Naive B cell (primary cell): ENCODE results near the gene SOCS4. TPM values are rescaled to one million over a fixed set of nuclear protein-coding genes. Genes with fewer than 3 reads are reported as not detected.
"Not testable (repeated sequence)": the region's sequence is repeated elsewhere in the genome, so short reads cannot be mapped to it uniquely, and the experiment has no call there.

Experiments used
- ATAC-seq, 2 donors: fragments of 150-1000 bp; cut with Tn5 transposase; 2 replicates each; pipeline ENCODE4 v1.10.0; 2021; ENCODE audit warnings: low read depth in 2 of 2, mild to moderate bottlenecking in 2 of 2, moderate library complexity in 2 of 2
- DNase-seq: peaks from one replicate; pipeline ENCODE4 v3.0.0; 2022
- H3K27ac Mint-ChIP-seq, 6 donors: one replicate each; pipeline ENCODE4 v1.8.0; 2020 to 2022; ENCODE audit warnings: mild to moderate bottlenecking in 6 of 6, mixed read lengths in 6 of 6, moderate library complexity in 5 of 6, inconsistent platforms in 2 of 6
- H3K27me3 Mint-ChIP-seq, 3 donors: one replicate each; pipeline ENCODE4 v1.8.0; 2021 to 2022; ENCODE audit warnings: mixed read lengths in 3 of 3, mild to moderate bottlenecking in 1 of 3
- H3K36me3 Mint-ChIP-seq, 2 donors: one replicate each; pipeline ENCODE4 v1.8.0; 2020 to 2022; ENCODE audit warnings: mixed read lengths in 2 of 2, inconsistent platforms in 1 of 2, mild to moderate bottlenecking in 1 of 2
- H3K4me1 Mint-ChIP-seq, 3 donors: one replicate each; pipeline ENCODE4 v1.8.0; 2020 to 2022; ENCODE audit warnings: mixed read lengths in 3 of 3, inconsistent platforms in 1 of 3, mild to moderate bottlenecking in 1 of 3, moderate library complexity in 1 of 3
- H3K4me3 Mint-ChIP-seq, 8 donors: one replicate each; pipeline ENCODE4 v1.8.0; 2020 to 2022; ENCODE audit warnings: mild to moderate bottlenecking in 8 of 8, mixed read lengths in 8 of 8, moderate library complexity in 8 of 8, inconsistent platforms in 2 of 8
- H3K9me3 Mint-ChIP-seq, 7 donors: one replicate each; pipeline ENCODE4 v1.8.0; 2020 to 2022; ENCODE audit warnings: mixed read lengths in 7 of 7, mild to moderate bottlenecking in 5 of 7, inconsistent platforms in 2 of 7, moderate library complexity in 1 of 7
- polyA plus RNA-seq, 6 donors: library from polyadenylated mRNA; unstranded; fragments of 300-500 nt; fragmentation: Illumina TruSeq; gene quantifications; one replicate each; pipeline ENCODE4 v1.2.3, GENCODE V29; 2021; ENCODE audit warnings: low read depth in 6 of 6

Gene SOCS4
- polyA plus RNA-seq, 6 donors from 2014 or later: 1.1 to 7.0 (median 2.4) TPM

DNA sequence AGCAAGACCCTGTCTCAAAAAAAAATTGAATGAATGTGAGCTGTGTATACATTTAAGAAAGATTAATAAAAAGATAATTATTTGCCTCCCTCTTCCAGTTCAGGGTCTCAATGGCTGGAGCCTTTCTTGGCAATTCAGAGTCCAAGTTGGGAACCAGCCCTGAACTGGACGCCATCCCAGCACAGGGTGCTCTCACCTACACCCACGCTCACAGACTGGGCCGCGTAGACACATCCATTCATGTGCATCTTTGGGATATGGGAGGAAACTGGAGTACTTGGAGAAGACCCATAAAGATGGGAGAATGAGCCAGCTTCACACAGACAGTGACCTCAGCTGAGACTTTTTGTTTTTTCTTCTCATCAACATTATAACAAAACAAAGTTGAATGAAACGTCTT, 30.9 kb downstream of the SOCS4 start:
- no peak for DNase-seq
- Mint-ChIP-seq H3K27me3 (no peaks in the 10 kb centered on the region), H3K4me3 (no peak overlapping the region), H3K9me3 (no peaks in the 10 kb centered on the region), H3K4me1 (peaks cover 27 to 63% (median 28%) of the 10 kb centered on the region in 3 donors), H3K36me3 (peaks cover 3 to 7% of the 10 kb centered on the region in 2 donors), H3K27ac (peak overlapping the region in 1 of 6 donors; percentile 47)
- ATAC-seq: no peak

DNA sequence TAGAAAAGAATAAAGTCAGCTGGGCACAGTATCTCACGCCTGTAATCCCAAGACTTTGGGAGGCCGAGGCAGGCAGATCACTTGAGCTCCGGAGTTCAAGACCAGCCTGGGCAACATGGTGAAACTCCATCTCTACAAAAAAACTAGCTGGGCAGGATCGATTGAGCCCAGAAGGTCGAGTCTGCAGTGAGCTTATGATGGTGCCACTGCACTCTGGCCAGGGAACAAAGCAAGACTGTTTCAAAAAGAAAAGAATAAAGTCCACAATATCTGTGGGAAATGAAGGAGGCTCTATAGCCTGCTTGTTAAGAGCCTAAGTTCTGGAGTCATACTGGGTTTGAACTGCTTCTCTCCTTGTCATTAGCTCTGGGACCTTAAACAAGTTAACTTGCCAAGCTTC, 32.3 kb downstream of the SOCS4 start:
- no peak for ATAC-seq
- Mint-ChIP-seq H3K9me3 (no peaks in the 10 kb centered on the region), H3K27ac (peak overlapping the region in 3 of 6 donors; percentile 24 to 82 (median 59)), H3K27me3 (no peaks in the 10 kb centered on the region), H3K36me3 (peaks cover 9 to 13% of the 10 kb centered on the region in 2 donors), H3K4me3 (peak overlapping the region in 1 of 8 donors; percentile 41), H3K4me1 (peaks cover 19 to 57% (median 20%) of the 10 kb centered on the region in 3 donors)
- DNase-seq: no peak

DNA sequence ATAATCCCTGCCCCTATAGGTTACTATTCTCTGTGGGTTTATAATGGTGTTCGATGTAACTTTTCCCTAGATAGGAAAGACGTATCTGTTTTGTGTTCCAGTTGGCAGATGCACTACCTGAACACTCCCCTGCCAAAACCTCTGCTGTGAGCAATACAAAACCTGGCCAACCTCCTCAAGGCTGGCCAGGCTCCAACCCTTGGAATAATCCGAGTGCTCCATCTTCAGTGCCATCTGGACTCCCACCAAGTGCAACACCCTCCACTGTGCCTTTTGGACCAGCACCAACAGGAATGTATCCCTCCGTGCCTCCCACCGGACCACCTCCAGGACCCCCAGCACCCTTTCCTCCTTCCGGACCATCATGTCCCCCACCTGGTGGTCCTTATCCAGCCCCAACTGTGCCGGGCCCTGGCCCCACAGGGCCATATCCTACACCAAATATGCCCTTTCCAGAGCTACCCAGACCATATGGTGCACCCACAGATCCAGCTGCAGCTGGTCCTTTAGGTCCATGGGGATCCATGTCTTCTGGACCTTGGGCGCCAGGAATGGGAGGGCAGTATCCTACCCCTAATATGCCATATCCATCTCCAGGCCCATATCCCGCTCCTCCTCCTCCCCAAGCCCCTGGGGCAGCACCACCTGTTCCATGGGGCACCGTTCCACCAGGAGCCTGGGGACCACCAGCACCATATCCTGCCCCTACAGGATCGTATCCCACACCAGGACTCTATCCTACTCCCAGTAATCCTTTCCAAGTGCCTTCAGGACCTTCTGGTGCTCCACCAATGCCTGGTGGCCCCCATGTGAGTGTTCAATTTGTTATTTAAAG, 35.7 kb downstream of the SOCS4 start:
- no peaks in the 10 kb centered on the region for H3K27me3 Mint-ChIP-seq

DNA sequence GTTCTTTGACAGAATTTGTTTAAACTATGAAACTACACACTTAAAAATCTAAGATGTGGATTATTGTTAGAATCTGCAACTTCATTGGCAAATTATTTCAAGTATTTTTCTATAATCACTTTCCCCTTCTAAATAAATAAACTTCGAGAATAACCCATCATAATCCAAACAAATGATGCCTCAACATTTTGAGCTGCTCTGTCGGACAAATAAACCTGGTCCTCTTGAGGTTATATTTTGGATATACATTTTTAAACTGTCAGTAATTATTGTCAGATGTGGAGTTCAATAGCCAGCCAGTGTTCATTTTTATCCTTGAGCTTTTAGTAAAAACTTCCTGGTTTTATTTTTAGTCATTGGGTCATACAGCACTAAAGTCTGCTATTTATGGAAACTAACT, 37.9 kb downstream of the SOCS4 start:
- H3K9me3 Mint-ChIP-seq, DNase-seq, H3K4me3 Mint-ChIP-seq, H3K27me3 Mint-ChIP-seq, ATAC-seq: not testable (repeated sequence)
- Mint-ChIP-seq H3K36me3 (peaks cover 14 to 15% of the 10 kb centered on the region in 2 donors), H3K27ac (peak overlapping the region in 3 of 6 donors; percentile 33 to 80 (median 56)), H3K4me1 (peaks cover 14 to 46% (median 24%) of the 10 kb centered on the region in 3 donors)

More for the DNA sequence above, 35.7 kb downstream of the SOCS4 start:
- no peaks in the 10 kb centered on the region for H3K9me3 Mint-ChIP-seq
- DNase-seq: no peak
- H3K36me3 Mint-ChIP-seq: peaks cover 14 to 15% of the 10 kb centered on the region in 2 donors
- peak overlapping the region in 3 of 6 donors; percentile 34 to 88 (median 81) for H3K27ac Mint-ChIP-seq
- peaks cover 19 to 57% (median 29%) of the 10 kb centered on the region in 3 donors for H3K4me1 Mint-ChIP-seq
- no peak for ATAC-seq
- H3K4me3 Mint-ChIP-seq: no peak overlapping the region

DNA sequence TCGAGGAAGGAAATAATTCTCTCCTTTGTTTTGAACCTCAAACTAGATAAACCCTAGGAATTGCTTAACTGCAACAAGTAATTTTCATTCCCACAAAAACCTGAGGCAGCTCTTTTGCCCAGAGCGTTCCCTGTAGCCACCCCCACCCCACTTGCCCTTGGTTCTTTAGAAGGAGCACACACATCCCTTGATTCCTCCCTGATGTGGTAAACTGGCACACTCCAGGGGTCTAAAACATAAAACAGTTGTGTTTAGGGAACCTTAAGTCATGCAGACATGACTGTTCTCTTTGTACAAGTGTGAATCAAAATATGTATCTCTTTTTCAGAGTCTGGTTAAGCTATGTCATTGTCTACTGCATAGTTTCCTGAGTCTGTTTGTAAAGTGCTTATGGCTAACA, 38.4 kb downstream of the SOCS4 start:
- Mint-ChIP-seq H3K9me3 (no peaks in the 10 kb centered on the region), H3K36me3 (peaks cover 14 to 15% of the 10 kb centered on the region in 2 donors), H3K27ac (peak overlapping the region in 3 of 6 donors; percentile 24 to 80 (median 74)), H3K4me1 (peaks cover 14 to 46% (median 23%) of the 10 kb centered on the region in 3 donors), H3K4me3 (peak overlapping the region in 1 of 8 donors; percentile 42), H3K27me3 (no peaks in the 10 kb centered on the region)
- peak in 1 of 2 donors; percentile 35 for ATAC-seq
- no peak for DNase-seq

DNA sequence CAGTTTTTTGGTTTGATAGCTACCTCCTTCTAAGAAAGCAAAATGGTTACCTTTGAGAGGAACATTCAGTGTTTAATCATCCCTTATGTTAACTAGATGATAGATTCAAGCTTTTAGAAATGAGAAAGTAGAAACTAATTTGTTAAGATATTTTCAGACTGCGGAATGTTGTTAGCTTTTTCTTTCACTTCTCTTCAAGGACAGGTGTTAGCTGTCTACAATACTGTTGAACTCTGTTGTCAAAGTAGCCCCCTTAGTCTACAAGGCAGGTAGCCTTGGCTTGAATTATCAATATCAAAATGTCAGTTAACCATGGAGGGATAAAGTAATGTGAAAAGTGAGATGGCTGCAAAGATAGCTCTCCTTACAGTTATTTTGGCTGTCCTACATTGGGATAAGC, 39.2 kb downstream of the SOCS4 start:
- Mint-ChIP-seq H3K9me3 (no peaks in the 10 kb centered on the region), H3K27me3 (no peaks in the 10 kb centered on the region), H3K4me3 (peak overlapping the region in 2 of 8 donors; percentile 15 to 25), H3K4me1 (peaks cover 20 to 49% (median 24%) of the 10 kb centered on the region in 3 donors), H3K36me3 (peaks cover 14 to 19% of the 10 kb centered on the region in 2 donors), H3K27ac (peak overlapping the region; percentile 39 to 92 (median 56))
- no peak for DNase-seq
- ATAC-seq: peak in 1 of 2 donors; percentile 40

DNA sequence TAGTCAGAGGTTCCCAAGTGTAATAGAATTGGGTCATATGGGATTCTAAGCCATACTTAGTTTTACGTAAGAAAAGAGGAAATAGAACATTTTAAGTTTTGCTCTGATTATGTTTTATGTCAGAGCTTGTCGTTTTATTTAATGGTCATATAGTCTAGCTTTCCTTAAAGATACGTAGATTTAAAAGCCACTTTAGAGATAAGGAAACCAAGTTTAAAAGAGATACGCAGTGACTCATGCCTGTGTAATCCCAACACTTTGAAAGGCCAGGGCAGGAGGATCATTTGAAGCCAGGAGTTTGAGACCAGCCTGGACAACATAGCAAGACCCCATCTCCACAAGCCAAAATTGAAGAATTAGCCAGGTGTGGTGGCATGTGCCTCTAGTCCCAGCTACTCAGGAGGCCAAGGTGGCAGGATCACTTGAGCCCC, 44.0 kb downstream of the SOCS4 start:
- DNase-seq: no peak
- Mint-ChIP-seq H3K4me1 (peaks cover 38 to 69% (median 42%) of the 10 kb centered on the region in 3 donors), H3K27me3 (no peaks in the 10 kb centered on the region), H3K9me3 (no peaks in the 10 kb centered on the region), H3K27ac (peak overlapping the region; percentile 96 to 100 (median 98)), H3K4me3 (peak overlapping the region; percentile 65 to 92 (median 76)), H3K36me3 (peaks cover 5 to 9% of the 10 kb centered on the region in 2 donors)
- ATAC-seq: no peak

DNA sequence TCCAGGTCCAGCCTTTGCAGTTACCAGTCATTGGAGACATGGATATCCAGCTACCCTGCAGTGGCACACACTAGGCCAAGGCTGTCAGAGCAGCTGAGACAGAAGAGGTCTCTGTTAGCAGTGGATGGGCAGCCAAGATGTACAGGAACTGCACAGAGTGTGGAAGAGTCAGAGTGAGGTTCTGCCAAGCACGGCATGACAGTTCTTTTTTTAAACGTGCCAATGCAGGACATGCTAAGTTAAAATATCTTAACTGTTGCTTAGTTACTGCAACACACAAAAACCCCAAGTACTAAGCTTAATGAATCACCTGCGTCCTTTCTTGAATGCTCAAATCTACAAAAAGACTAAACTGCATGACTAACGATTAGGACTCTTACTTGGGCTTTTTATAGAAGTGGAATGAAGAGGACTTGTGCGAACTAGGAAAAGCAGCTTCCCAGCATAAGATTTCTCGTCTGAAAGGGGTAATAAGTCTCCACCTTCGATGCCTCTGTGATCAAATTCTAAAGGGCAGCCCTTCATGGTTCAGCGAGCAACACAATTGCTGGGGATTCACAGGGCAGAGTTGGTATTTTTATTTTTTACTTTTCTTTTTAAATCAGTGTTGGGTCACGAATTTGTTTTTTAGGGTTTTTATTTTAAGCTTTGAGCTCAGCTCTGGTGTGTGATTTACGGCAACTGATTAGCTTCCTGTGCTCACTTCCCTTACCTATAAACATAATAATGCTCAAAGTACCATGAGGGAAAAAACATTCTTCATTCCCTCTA, 45.0 kb downstream of the SOCS4 start:
- ATAC-seq (peak; percentile 73 to 74), DNase-seq (peak; percentile 72)
- peak overlapping the region; percentile 65 to 92 (median 82) for H3K4me3 Mint-ChIP-seq
- H3K36me3 Mint-ChIP-seq: peaks cover 0 to 5% of the 10 kb centered on the region in 2 donors
- no peaks in the 10 kb centered on the region for H3K9me3 Mint-ChIP-seq
- H3K27me3 Mint-ChIP-seq: no peaks in the 10 kb centered on the region
- peak overlapping the region; percentile 96 to 100 (median 98) for H3K27ac Mint-ChIP-seq
- peaks cover 38 to 62% (median 39%) of the 10 kb centered on the region in 3 donors for H3K4me1 Mint-ChIP-seq

DNA sequence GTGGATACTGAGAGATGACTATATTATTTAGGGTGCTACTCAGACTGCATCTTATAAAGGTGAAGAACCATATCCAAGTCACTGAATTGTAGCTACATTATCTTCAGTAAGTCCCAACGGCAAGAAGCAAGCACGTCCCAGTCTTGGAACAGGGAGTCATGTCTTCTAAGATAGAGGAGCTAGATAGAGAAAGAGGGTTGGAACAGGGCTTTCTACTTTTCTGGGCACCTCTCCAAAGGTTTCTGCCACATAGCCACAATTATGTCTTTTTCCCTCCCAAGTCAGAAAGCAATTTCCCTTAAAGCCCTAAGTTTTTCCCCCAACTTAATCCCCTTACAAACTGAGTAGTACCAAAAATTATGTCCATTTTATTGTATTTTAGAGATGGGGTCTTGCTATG, 46.8 kb downstream of the SOCS4 start:
- no peaks in the 10 kb centered on the region for H3K27me3 Mint-ChIP-seq
- ATAC-seq (no peak), DNase-seq (no peak)
- H3K36me3 Mint-ChIP-seq: peaks cover 0 to 5% of the 10 kb centered on the region in 2 donors
- peaks cover 35 to 53% (median 38%) of the 10 kb centered on the region in 3 donors for H3K4me1 Mint-ChIP-seq
- H3K27ac Mint-ChIP-seq: peak overlapping the region; percentile 63 to 99 (median 88)
- H3K9me3 Mint-ChIP-seq: no peaks in the 10 kb centered on the region
- peak overlapping the region in 1 of 8 donors; percentile 47 for H3K4me3 Mint-ChIP-seq

DNA sequence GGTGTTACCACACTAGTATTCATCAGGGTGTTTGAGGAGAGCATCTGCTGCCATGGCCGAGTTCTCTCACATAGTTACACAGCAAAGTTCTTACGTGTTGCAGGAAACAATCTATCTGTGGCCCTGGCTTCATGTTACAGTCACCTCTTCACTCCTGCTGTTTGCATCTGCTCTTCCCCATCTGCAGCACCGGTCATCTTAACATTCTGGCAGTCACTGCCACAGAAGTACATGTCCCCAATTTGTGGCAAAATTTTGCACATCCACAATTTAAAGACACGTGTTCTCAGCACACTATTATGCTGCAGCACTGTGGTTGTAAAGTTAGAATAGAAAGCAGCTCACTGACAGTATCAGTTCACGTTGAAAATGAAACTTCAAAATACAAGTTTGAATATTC, 47.6 kb downstream of the SOCS4 start:
- Mint-ChIP-seq H3K4me3 (peak overlapping the region in 7 of 8 donors; percentile 5 to 76 (median 47)), H3K9me3 (no peaks in the 10 kb centered on the region), H3K27ac (peak overlapping the region; percentile 63 to 99 (median 92)), H3K4me1 (peaks cover 35 to 53% (median 38%) of the 10 kb centered on the region in 3 donors), H3K27me3 (no peaks in the 10 kb centered on the region), H3K36me3 (peaks cover 0 to 5% of the 10 kb centered on the region in 2 donors)
- ATAC-seq: no peak
- no peak for DNase-seq

DNA sequence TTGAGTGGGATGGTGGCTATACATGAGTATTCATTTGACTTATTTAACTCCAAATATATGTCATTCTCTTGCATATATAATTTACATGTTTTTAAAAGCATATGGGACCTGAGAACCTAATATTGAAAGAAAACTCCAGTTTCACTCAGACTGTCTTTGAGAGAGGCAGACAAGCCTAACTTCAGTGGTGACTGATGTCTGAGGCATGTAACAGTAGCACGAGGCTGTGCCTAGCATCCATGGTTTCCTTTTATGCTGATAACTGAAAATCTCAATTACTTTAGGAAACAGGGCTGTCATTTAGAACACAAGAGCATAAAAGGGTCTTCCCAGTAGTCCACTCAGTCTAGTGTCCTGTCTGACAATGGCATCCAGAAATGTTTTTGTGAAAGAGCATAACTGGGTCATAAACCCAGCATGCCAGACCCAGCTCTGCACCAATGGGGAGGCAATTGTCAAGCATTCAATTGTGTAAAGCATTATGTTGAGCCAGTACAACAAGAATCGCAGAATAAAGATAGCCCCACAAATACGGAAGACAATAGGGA, 48.7 kb downstream of the SOCS4 start:
- H3K36me3 Mint-ChIP-seq: peaks cover 0 to 4% of the 10 kb centered on the region in 2 donors
- H3K27me3 Mint-ChIP-seq: no peaks in the 10 kb centered on the region
- peak overlapping the region in 1 of 8 donors; percentile 38 for H3K4me3 Mint-ChIP-seq
- H3K27ac Mint-ChIP-seq: peak overlapping the region in 1 of 6 donors; percentile 74
- H3K9me3 Mint-ChIP-seq: no peaks in the 10 kb centered on the region
- DNase-seq (no peak), ATAC-seq (no peak)
- H3K4me1 Mint-ChIP-seq: peaks cover 34 to 48% (median 37%) of the 10 kb centered on the region in 3 donors

DNA sequence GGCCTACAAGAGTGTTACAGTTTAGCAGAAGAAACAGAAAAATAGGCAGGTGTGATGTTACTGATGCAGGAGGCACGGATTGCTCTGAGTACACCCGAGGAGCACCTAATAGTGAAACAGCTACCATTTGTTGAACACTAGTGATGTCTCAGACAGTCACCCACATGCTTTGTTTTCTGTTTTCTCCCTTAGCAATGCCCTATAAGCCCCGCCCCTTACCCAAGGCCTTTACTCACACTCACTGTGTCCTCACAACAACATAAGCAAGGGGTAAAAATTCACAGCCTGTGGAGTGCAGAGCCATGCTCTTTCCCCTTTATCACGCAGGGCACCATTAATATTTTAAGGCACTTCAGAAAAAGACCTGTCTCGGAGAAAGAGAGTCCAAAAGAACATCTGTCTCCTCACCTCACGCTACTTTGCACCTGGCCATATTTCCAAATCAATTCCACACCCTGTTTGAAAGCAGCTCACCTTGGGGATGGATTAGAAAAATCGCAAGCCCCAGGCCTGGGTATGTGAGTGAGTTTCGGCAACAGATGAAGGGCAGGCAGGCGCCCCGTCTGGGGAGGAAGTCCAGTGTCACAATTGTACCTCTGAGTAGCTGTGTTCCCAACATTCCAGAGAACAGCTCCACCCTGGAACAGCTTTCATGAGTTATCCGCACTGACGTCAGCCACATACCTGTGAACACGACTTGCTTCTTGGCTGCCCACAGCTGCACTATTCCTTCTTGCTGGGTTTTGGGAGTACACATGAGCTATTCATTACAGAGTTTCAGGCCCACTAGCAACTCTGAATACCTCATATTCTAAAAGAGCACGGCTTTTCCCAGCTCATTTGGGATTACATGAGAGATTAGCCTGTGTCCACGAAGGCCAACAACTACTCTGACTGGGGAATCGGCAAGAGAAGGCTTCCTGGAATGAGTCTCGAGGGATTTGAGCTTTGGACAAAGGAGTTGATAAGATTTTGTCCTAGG, 50.4 kb downstream of the SOCS4 start:
- Mint-ChIP-seq H3K4me1 (peaks cover 17 to 31% (median 20%) of the 10 kb centered on the region in 3 donors), H3K4me3 (no peak overlapping the region), H3K27ac (peak overlapping the region in 3 of 6 donors; percentile 20 to 67 (median 58)), H3K27me3 (no peaks in the 10 kb centered on the region), H3K9me3 (no peaks in the 10 kb centered on the region), H3K36me3 (no peaks in the 10 kb centered on the region)
- DNase-seq (no peak), ATAC-seq (no peak)
